Large intestine (tissue), 3 donors: ENCODE results near the gene ETV6. TPM values are rescaled to one million over a fixed set of nuclear protein-coding genes. Genes with fewer than 3 reads are reported as not detected.

Experiments used
- DNase-seq, 2 donors: peaks; one replicate each; pipeline versions ENCODE4 v3.0.0 to v3.0.0-alpha.2; 2013
- H3K27ac ChIP-seq: one replicate; pipeline ENCODE4 v1.5.1; 2013; ENCODE audit warnings: low read length
- H3K27me3 ChIP-seq: 2 replicates; pipeline ENCODE4 v1.6.1; 2013; ENCODE audit warnings: low read length; ENCODE audit not compliant: control insufficient read depth, insufficient read depth
- H3K36me3 ChIP-seq: 2 replicates; pipeline ENCODE4 v1.6.1; 2013; ENCODE audit warnings: low read length; ENCODE audit not compliant: control insufficient read depth, insufficient read depth
- H3K4me1 ChIP-seq: one replicate; pipeline ENCODE4 v1.6.1; 2013; ENCODE audit warnings: low read length; ENCODE audit not compliant: control insufficient read depth, insufficient read depth
- H3K4me3 ChIP-seq: one replicate; pipeline ENCODE4 v1.5.1; 2013; ENCODE audit warnings: low read length
- H3K9me3 ChIP-seq: one replicate; pipeline ENCODE4 v1.6.1; 2013; ENCODE audit warnings: mild to moderate bottlenecking, low read depth, low read length, moderate library complexity; ENCODE audit not compliant: control insufficient read depth
- WGBS: methylation state at CpG from one replicate; pipeline ENCODE4 v1.1.5; 2013; ENCODE audit warnings: low lambda C conversion rate; ENCODE audit not compliant: insufficient coverage; 5-methylcytosine and 5-hydroxymethylcytosine counted together
- polyA plus RNA-seq: library from polyadenylated mRNA; unstranded; fragments of 120-200 nt; gene quantifications from one replicate; pipeline ENCODE4 v1.2.1, GENCODE V29; 2013

The ETV6 gene
- polyA plus RNA-seq, 1 donor, result 14.9 TPM

DNA sequence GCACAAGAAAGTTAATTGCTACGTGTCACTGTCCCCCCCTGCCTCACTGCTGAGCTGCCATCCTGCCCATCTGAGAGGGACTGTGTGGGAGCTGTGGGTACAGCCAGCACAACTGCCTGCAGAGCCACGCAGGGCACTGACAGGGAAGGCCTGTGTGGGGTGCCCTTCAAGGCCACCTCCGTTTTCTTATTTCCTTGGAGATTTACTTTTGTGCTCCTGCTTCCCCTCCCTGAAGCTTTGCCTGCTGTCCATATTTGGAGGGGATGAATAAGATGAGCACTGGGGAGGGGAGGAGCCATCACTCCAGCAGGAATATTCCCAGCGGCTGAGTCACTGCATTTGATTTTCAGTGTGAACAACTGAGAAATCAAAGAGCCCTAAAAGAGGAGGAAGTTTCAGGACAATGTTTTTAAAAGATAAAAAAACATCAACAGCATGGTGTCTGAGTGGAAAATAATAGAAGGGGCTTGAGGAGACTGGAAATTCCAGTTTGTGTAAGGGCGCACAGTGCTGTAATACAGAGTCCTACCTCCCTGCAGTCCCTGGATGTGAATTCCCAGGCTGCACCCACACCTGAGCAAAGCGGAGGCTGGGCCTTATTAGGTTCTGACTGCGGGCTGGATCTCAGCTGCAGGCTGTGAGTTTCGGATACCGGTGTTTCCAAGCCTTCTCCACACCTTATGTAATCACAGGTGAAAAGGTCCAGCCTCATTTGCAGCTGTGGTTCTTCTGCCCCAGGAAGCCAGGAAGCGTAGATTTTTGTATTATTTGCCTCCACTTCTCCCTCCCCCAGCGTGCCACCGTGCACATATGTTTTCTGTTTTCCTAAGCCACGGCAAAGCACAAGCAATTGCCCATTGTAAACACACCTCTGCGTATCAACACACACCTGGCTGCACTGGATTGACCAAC lies 228.7 kb downstream of the ETV6 start:
- H3K36me3 ChIP-seq, result peaks cover 17% of the 10 kb centered on the region
- 14% methylated on average over 1 of the region's 14 CpGs for WGBS
- no peaks in the 10 kb centered on the region for H3K27me3 ChIP-seq
- H3K4me1 ChIP-seq, result peaks cover 24% of the 10 kb centered on the region
- no peaks in the 10 kb centered on the region for H3K9me3 ChIP-seq
- no peak overlapping the region for H3K4me3 ChIP-seq
- peak in 1 of 2 donors; percentile 41 for DNase-seq
- H3K27ac ChIP-seq, result peak overlapping the region; percentile 32

GRCh38 chr12:11879306-11879705 lies 229.8 kb downstream of the ETV6 start:
- no peak for DNase-seq
- H3K27me3 ChIP-seq, result no peaks in the 10 kb centered on the region
- H3K4me3 ChIP-seq, result no peak overlapping the region
- WGBS, result no CpG with 5 or more reads among the region's 4 CpGs
- H3K36me3 ChIP-seq, result peaks cover 18% of the 10 kb centered on the region
- H3K9me3 ChIP-seq, result no peaks in the 10 kb centered on the region
- no peak overlapping the region for H3K27ac ChIP-seq
- H3K4me1 ChIP-seq, result peaks cover 25% of the 10 kb centered on the region

DNA sequence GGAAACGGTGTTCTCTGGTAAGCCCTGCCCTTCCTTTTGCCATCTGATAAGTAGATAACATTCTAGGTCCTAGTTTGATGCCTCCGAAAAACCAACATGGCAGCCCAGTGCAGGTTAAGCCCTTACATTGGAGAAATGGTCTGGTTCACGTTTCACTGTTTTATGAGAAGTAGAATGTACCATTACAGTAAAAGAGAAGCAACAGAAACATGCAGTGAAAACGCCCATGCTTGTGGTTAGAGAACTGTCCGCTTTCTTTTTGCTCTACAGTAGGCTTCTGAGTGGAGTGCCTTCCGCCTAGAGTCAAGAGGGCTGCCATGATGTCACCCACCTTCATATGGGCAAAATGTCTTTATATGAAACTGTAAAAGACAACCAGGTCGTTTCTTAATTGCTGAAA lies 230.9 kb downstream of the ETV6 start:
- H3K4me3 ChIP-seq, result no peak overlapping the region
- no peaks in the 10 kb centered on the region for H3K27me3 ChIP-seq
- 80% methylated on average over 1 of the region's 7 CpGs for WGBS
- H3K9me3 ChIP-seq, result no peaks in the 10 kb centered on the region
- peaks cover 36% of the 10 kb centered on the region for H3K4me1 ChIP-seq
- DNase-seq, result no peak
- no peak overlapping the region for H3K27ac ChIP-seq
- H3K36me3 ChIP-seq, result peaks cover 26% of the 10 kb centered on the region

GRCh38 chr12:11881835-11882234 lies 232.4 kb downstream of the ETV6 start:
- H3K4me3 ChIP-seq, result no peak overlapping the region
- peak in 1 of 2 donors; percentile 31 for DNase-seq
- H3K36me3 ChIP-seq, result peaks cover 32% of the 10 kb centered on the region
- H3K9me3 ChIP-seq, result no peaks in the 10 kb centered on the region
- no peaks in the 10 kb centered on the region for H3K27me3 ChIP-seq
- no CpG with 5 or more reads among the region's 2 CpGs for WGBS
- H3K4me1 ChIP-seq, result peaks cover 41% of the 10 kb centered on the region
- peak overlapping the region; percentile 32 for H3K27ac ChIP-seq

DNA sequence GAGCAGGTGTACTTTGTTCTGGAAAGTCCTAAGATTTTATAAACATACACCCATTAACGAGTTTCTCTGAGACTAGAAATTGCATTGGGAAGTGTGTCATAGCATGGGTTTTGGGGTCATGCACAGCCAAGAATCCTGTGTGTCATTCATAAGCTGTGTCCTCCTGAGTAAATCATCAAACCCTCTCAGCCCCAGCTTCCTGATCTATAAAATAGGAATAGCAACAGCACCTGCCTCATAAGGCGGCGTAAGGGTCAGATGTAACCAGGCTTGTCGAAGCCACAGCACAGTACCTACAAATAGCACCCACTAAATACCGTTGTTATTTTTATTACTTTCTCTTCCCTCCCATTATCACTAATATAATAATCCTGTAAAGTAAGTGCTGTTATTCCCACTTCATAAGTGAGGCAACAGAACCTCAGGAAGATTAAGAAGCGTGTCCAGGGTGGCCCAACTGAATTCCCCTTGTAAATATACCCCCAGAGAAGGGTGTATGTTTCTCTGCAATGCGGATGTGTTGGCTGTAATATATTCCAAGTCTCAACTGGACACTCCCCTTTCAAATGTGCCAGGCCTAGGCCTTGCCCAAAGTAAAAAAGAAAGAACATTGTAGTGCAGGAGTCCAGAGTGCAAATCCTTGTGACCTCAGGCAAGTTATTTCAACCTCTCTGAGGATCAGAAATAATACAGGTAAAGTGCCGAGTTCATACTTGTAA lies 233.0 kb downstream of the ETV6 start:
- Histone ChIP-seq H3K27ac (peak overlapping the region; percentile 32), H3K36me3 (peaks cover 30% of the 10 kb centered on the region), H3K27me3 (no peaks in the 10 kb centered on the region), H3K4me3 (no peak overlapping the region), H3K9me3 (no peaks in the 10 kb centered on the region), H3K4me1 (peaks cover 41% of the 10 kb centered on the region)
- WGBS, result 38% methylated on average over 3 of the region's 8 CpGs
- peak in 1 of 2 donors; percentile 26 for DNase-seq

- DNase-seq, result no peak
- H3K36me3 ChIP-seq, result peaks cover 39% of the 10 kb centered on the region
- WGBS, result 17% methylated on average over 1 of the region's 11 CpGs
- H3K27me3 ChIP-seq, result no peaks in the 10 kb centered on the region
- H3K4me3 ChIP-seq, result no peak overlapping the region
- H3K9me3 ChIP-seq, result no peaks in the 10 kb centered on the region
- H3K27ac ChIP-seq, result no peak overlapping the region
- peaks cover 36% of the 10 kb centered on the region for H3K4me1 ChIP-seq
Measured at GRCh38 chr12:11884116-11884515, 234.6 kb downstream of the ETV6 start.

DNA sequence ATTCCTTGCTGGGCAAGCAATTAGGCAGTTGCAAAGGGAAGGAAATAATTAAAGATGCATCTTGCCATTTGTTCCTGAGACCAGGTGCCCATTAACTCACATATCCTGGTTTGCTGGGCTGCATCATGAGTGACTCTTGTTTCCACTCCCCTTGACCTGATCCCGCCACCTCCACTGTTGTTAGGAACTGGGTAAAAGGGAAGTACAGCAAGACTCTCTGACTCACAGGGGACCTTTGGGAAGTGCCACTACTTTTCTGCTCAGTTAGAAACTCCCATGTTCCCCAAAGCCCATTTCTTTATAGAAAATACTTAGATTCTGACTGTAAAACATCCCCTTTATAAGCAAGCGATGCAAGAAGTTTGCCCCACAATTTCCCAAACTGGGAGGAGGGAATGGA lies 235.2 kb downstream of the ETV6 start:
- H3K4me3 ChIP-seq, result no peak overlapping the region
- no peak for DNase-seq
- H3K27ac ChIP-seq, result peak overlapping the region; percentile 19
- H3K36me3 ChIP-seq, result peaks cover 39% of the 10 kb centered on the region
- no peaks in the 10 kb centered on the region for H3K27me3 ChIP-seq
- H3K9me3 ChIP-seq, result no peaks in the 10 kb centered on the region
- peaks cover 36% of the 10 kb centered on the region for H3K4me1 ChIP-seq
- no CpG with 5 or more reads among the region's 2 CpGs for WGBS

- Histone ChIP-seq H3K4me1 (peaks cover 36% of the 10 kb centered on the region), H3K27ac (peak overlapping the region; percentile 19)
Measured at GRCh38 chr12:11885261-11886038, 236.0 kb downstream of the ETV6 start.

DNA sequence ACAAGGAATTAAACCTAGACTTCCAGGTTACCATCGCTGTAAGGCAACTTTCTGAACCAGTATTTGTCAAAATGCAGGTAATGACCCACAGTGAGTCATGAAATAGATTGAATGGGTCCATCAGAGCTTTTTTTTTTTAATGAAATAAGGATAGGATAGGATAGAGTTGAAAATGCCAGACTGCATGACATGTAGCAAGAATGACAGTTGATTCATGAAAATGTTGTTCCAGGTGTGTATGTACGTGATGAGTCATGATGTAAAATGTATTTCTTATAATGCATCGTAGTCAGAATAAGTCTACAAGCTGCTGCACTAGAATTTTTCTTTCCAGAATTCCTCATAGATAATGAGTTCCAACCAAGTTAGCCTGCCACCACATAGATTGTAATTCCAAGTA lies 236.9 kb downstream of the ETV6 start:
- Histone ChIP-seq H3K4me1 (peaks cover 34% of the 10 kb centered on the region), H3K27me3 (no peaks in the 10 kb centered on the region), H3K4me3 (no peak overlapping the region), H3K27ac (no peak overlapping the region), H3K36me3 (peaks cover 43% of the 10 kb centered on the region), H3K9me3 (no peaks in the 10 kb centered on the region)
- WGBS, result 93% methylated on average over 2 of the region's 3 CpGs
- DNase-seq, result no peak

More at GRCh38 chr12:11885261-11886038, 236.0 kb downstream of the ETV6 start:
- Histone ChIP-seq H3K9me3 (no peaks in the 10 kb centered on the region), H3K27me3 (no peaks in the 10 kb centered on the region), H3K4me3 (no peak overlapping the region), H3K36me3 (peaks cover 41% of the 10 kb centered on the region)
- WGBS, result 22% methylated on average over 4 of the region's 8 CpGs
- peak in 1 of 2 donors; percentile 68 for DNase-seq

GRCh38 chr12:11888029-11888428 lies 238.6 kb downstream of the ETV6 start:
- WGBS, result 67% methylated on average over 1 of the region's 3 CpGs
- Histone ChIP-seq H3K4me1 (peaks cover 18% of the 10 kb centered on the region), H3K36me3 (peaks cover 57% of the 10 kb centered on the region), H3K4me3 (no peak overlapping the region), H3K9me3 (no peaks in the 10 kb centered on the region), H3K27me3 (no peaks in the 10 kb centered on the region), H3K27ac (no peak overlapping the region)
- no peak for DNase-seq
